ENCODE measurements around the gene TBCCD1.

TBCCD1 gene

GRCh38 chr3:186520957-186521842, 45.9 kb downstream of the TBCCD1 start:
- TF ChIP-seq ZNF384 (IDR thresholded peaks at IDR 0.05) (no peak), ARNT (IDR thresholded peaks at IDR 0.05) (no peak), SUZ12 (IDR thresholded peaks at IDR 0.05) (no peak), SP1 (IDR thresholded peaks at IDR 0.05) (no peak), PKNOX1 (IDR thresholded peaks at IDR 0.05) (no peak), L3MBTL2 (conservative IDR thresholded peaks at IDR 0.05) (no peak), CTBP1 (IDR thresholded peaks at IDR 0.05; ENCODE audit: borderline replicate concordance) (no peak), BHLHE40 (IDR thresholded peaks at IDR 0.05; ENCODE audit: borderline replicate concordance) (no peak), FOXM1 (IDR thresholded peaks at IDR 0.05; ENCODE audit: borderline replicate concordance) (no peak), NFRKB (IDR thresholded peaks at IDR 0.05) (no peak), FOXA1 (IDR thresholded peaks at IDR 0.05) (no peak)
- POLR2A ChIA-PET: no interaction called here
- CTCF ChIA-PET: interaction anchor here (0.6 kb wide), 1 partner anchor 18 kb away, joined by 3 read pairs; no protein-coding TSS in a partner anchor
- no peak for DNase-seq (ENCODE audit: extremely low spot score)

- ChIA-PET POLR2A (interaction anchor here (1.1 kb wide), 1 partner anchor 47 kb away, joined by 3 read pairs; the partner anchor contains the start of gene TBCCD1), CTCF (no interaction called here)
- no peak for DNase-seq (ENCODE audit: extremely low spot score)
- TF ChIP-seq ZNF384 (IDR thresholded peaks at IDR 0.05) (no peak), SUZ12 (IDR thresholded peaks at IDR 0.05) (no peak), SP1 (IDR thresholded peaks at IDR 0.05) (no peak), FOXM1 (IDR thresholded peaks at IDR 0.05; ENCODE audit: borderline replicate concordance) (no peak), FOXK2 (IDR thresholded peaks at IDR 0.05) (no peak), CTBP1 (IDR thresholded peaks at IDR 0.05; ENCODE audit: borderline replicate concordance) (no peak), BHLHE40 (IDR thresholded peaks at IDR 0.05; ENCODE audit: borderline replicate concordance) (no peak), ELF4 (IDR thresholded peaks at IDR 0.05) (no peak), PKNOX1 (IDR thresholded peaks at IDR 0.05) (no peak), TARDBP (IDR thresholded peaks at IDR 0.05) (no peak), HDGF (IDR thresholded peaks at IDR 0.05; ENCODE audit: borderline replicate concordance) (no peak), L3MBTL2 (conservative IDR thresholded peaks at IDR 0.05) (no peak), NFRKB (IDR thresholded peaks at IDR 0.05) (no peak), ARNT (IDR thresholded peaks at IDR 0.05) (no peak), FOXA1 (IDR thresholded peaks at IDR 0.05) (no peak), LEF1 (IDR thresholded peaks at IDR 0.05; ENCODE audit: borderline replicate concordance) (no peak)
These were observed 46.7 kb downstream of the TBCCD1 start for GRCh38 chr3:186520431-186520830.

- DNase-seq (ENCODE audit: extremely low spot score): no peak
- ChIA-PET CTCF (interaction anchor here (0.7 kb wide), 1 partner anchor 10 kb away, joined by 3 read pairs; no protein-coding TSS in a partner anchor), POLR2A (interaction anchor here (1.1 kb wide), 1 partner anchor 48 kb away, joined by 3 read pairs; the partner anchor contains the start of gene TBCCD1)
- no peak for TF ChIP-seq SUZ12 (IDR thresholded peaks at IDR 0.05)
- TF ChIP-seq ELF4 (IDR thresholded peaks at IDR 0.05): no peak
- no peak for TF ChIP-seq FOXA1 (IDR thresholded peaks at IDR 0.05)
- no peak for TF ChIP-seq FOXM1 (IDR thresholded peaks at IDR 0.05; ENCODE audit: borderline replicate concordance)
- no peak for TF ChIP-seq L3MBTL2 (conservative IDR thresholded peaks at IDR 0.05)
- TF ChIP-seq FOXK2 (IDR thresholded peaks at IDR 0.05): no peak
- no peak for TF ChIP-seq CTBP1 (IDR thresholded peaks at IDR 0.05; ENCODE audit: borderline replicate concordance)
These were observed 48.0 kb downstream of the TBCCD1 start for GRCh38 chr3:186519021-186519658.

- DNase-seq (ENCODE audit: extremely low spot score): no peak
- CTCF ChIA-PET: no interaction called here
- no peak for TF ChIP-seq FOXK2 (IDR thresholded peaks at IDR 0.05)
- TF ChIP-seq BHLHE40 (IDR thresholded peaks at IDR 0.05; ENCODE audit: borderline replicate concordance): no peak
- no peak for TF ChIP-seq LEF1 (IDR thresholded peaks at IDR 0.05; ENCODE audit: borderline replicate concordance)
- no peak for TF ChIP-seq FOXM1 (IDR thresholded peaks at IDR 0.05; ENCODE audit: borderline replicate concordance)
- no peak for TF ChIP-seq PKNOX1 (IDR thresholded peaks at IDR 0.05)
- no peak for TF ChIP-seq SUZ12 (IDR thresholded peaks at IDR 0.05)
- no peak for TF ChIP-seq L3MBTL2 (conservative IDR thresholded peaks at IDR 0.05)
- no peak for TF ChIP-seq SP1 (IDR thresholded peaks at IDR 0.05)
- TF ChIP-seq CTBP1 (IDR thresholded peaks at IDR 0.05; ENCODE audit: borderline replicate concordance): no peak
These were observed 49.9 kb downstream of the TBCCD1 start for GRCh38 chr3:186517218-186517617.

GRCh38 chr3:186516646-186517045, 50.5 kb downstream of the TBCCD1 start:
- ChIA-PET POLR2A (no interaction called here), CTCF (no interaction called here)
- no peak for DNase-seq (ENCODE audit: extremely low spot score)
- TF ChIP-seq PKNOX1 (IDR thresholded peaks at IDR 0.05) (no peak), ELF4 (IDR thresholded peaks at IDR 0.05) (no peak), ZNF384 (IDR thresholded peaks at IDR 0.05) (no peak), FOXM1 (IDR thresholded peaks at IDR 0.05; ENCODE audit: borderline replicate concordance) (no peak), ARNT (IDR thresholded peaks at IDR 0.05) (no peak), NFRKB (IDR thresholded peaks at IDR 0.05) (no peak), CTBP1 (IDR thresholded peaks at IDR 0.05; ENCODE audit: borderline replicate concordance) (no peak), FOXK2 (IDR thresholded peaks at IDR 0.05) (no peak), SUZ12 (IDR thresholded peaks at IDR 0.05) (no peak), BHLHE40 (IDR thresholded peaks at IDR 0.05; ENCODE audit: borderline replicate concordance) (no peak), FOXA1 (IDR thresholded peaks at IDR 0.05) (no peak), SP1 (IDR thresholded peaks at IDR 0.05) (no peak), LEF1 (IDR thresholded peaks at IDR 0.05; ENCODE audit: borderline replicate concordance) (no peak), TARDBP (IDR thresholded peaks at IDR 0.05) (no peak), L3MBTL2 (conservative IDR thresholded peaks at IDR 0.05) (no peak), HDGF (IDR thresholded peaks at IDR 0.05; ENCODE audit: borderline replicate concordance) (no peak)

More at GRCh38 chr3:186517218-186517617, 49.9 kb downstream of the TBCCD1 start:
- POLR2A ChIA-PET: no interaction called here

All from HEK293T (cell line).